ENCODE results near the gene SRRM5.
A peak's percentile ranks its signal among the peaks of the same experiment; 100 is the strongest.

Gene SRRM5

DNA sequence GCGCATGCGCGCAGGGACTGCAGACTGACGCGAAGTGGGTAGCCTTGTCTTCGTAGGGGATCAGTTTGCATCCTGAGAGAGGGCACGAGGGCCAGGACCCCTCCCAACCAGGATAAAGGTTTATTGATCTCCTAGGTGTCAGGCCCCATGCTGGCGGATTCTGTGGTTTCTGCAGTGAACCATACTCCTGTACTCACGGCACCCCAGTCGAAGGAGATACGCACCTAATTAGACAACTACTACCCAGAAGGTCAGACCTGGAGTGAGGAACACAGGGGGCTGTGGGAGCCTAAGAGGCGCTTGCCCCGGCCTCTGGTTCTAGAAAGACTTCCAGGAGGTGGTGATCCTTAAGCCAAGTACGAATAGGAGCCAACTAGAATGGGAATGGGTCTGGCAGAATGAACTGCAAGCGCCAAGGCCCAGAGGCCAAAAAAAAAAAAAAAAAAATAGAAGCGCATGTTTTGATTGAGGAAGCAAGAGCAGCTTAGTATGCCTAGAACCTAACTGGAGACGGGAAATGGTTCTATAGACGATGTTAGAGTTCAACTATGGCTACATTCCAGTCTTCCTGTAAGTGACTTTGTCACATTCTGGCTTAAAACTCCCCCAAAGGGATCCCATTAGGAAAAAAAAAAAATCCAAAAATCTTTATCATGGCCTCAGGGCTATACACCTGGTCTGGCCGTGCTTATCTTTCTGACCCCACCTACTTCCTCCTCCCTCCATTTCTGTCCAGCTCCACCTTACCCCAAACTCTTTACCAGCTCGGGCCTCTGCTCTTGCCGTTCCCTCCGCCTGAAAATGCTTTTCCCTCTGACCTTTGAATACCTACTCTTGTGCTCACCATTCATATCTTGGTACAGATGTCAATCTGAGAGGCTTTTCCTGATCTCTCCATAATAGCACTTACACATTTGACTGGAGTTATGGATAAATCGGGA is 8.4 kb downstream of the SRRM5 start:
- no peak for DNase-seq (ENCODE audit: extremely low spot score)
- ChIA-PET CTCF (interaction anchor here (0.6 kb wide), 2 partner anchors 22 to 160 kb away, joined by 4 read pairs; no protein-coding TSS in a partner anchor), POLR2A (interaction anchor here (0.6 to 1.0 kb wide), 2 partner anchors 8 to 17 kb away, joined by 4 to 5 read pairs; no protein-coding TSS in a partner anchor)
- TF ChIP-seq ZNF384 (IDR thresholded peaks at IDR 0.05) (0 out of 2 replicates have a peak, but pooled peaks have one; percentile 18), SUZ12 (IDR thresholded peaks at IDR 0.05) (no peak), FOXM1 (IDR thresholded peaks at IDR 0.05; ENCODE audit: borderline replicate concordance) (no peak)

DNA sequence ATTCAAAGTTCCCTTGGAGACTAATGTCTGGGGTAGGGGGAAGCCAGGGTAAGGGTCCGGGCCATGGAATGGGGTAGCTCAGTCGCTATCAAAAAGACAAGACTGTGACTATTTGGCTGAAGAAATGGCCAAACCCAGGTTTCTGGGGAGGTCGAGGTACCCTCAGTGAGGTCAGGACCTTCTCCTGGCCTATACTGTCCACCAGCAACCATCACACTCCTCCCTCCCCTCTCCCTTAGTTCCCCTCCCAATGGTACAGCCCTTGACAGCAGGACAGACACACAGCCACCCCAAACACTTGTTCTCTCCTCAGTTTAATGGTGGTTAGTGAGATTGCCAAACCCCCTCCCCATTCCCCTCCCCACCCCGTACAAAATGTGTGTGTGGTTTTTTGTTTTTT is 10.2 kb downstream of the SRRM5 start:
- DNase-seq (ENCODE audit: extremely low spot score) = no peak
- TF ChIP-seq L3MBTL2 (conservative IDR thresholded peaks at IDR 0.05) (no peak), FOXM1 (IDR thresholded peaks at IDR 0.05; ENCODE audit: borderline replicate concordance) (no peak), FOXK2 (IDR thresholded peaks at IDR 0.05) (no peak), TARDBP (IDR thresholded peaks at IDR 0.05) (no peak), ARNT (IDR thresholded peaks at IDR 0.05) (no peak), CTBP1 (IDR thresholded peaks at IDR 0.05; ENCODE audit: borderline replicate concordance) (no peak), SUZ12 (IDR thresholded peaks at IDR 0.05) (no peak), FOXA1 (IDR thresholded peaks at IDR 0.05) (no peak), BHLHE40 (IDR thresholded peaks at IDR 0.05; ENCODE audit: borderline replicate concordance) (no peak), ZNF384 (IDR thresholded peaks at IDR 0.05) (no peak), HDGF (IDR thresholded peaks at IDR 0.05; ENCODE audit: borderline replicate concordance) (no peak), LEF1 (IDR thresholded peaks at IDR 0.05; ENCODE audit: borderline replicate concordance) (no peak), ELF4 (IDR thresholded peaks at IDR 0.05) (no peak), NFRKB (IDR thresholded peaks at IDR 0.05) (no peak), SP1 (IDR thresholded peaks at IDR 0.05) (no peak)
- TF ChIP-seq, protein P1, sequence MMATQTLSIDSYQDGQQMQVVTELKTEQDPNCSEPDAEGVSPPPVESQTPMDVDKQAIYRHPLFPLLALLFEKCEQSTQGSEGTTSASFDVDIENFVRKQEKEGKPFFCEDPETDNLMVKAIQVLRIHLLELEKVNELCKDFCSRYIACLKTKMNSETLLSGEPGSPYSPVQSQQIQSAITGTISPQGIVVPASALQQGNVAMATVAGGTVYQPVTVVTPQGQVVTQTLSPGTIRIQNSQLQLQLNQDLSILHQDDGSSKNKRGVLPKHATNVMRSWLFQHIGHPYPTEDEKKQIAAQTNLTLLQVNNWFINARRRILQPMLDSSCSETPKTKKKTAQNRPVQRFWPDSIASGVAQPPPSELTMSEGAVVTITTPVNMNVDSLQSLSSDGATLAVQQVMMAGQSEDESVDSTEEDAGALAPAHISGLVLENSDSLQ (IDR thresholded peaks at IDR 0.05) = no peak
- ChIA-PET CTCF (no interaction called here), POLR2A (no interaction called here)

DNA sequence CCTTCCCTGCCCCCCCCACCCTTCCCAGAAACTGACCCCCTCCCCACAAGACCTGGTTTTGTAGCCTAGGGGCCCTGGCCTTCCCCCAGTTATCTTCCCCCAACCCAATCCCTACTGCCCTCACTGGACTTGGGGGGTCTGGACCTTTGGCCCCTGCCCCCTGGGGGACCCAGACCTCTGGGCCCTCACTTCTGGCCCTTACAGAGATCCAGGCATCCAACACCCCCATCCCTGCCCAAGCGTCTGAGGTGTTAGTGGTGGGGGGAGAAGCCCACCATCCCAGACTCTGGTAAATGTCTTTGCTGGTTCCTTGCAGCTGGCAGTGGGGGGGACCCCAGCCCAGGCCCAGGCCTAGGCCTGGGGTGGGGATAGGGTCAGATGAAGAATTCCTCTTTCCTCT is 11.1 kb downstream of the SRRM5 start:
- no peak for DNase-seq (ENCODE audit: extremely low spot score)
- TF ChIP-seq CTBP1 (IDR thresholded peaks at IDR 0.05; ENCODE audit: borderline replicate concordance) (no peak), SP1 (IDR thresholded peaks at IDR 0.05) (no peak), ARNT (IDR thresholded peaks at IDR 0.05) (no peak), SUZ12 (IDR thresholded peaks at IDR 0.05) (no peak), L3MBTL2 (conservative IDR thresholded peaks at IDR 0.05) (no peak), HDGF (IDR thresholded peaks at IDR 0.05; ENCODE audit: borderline replicate concordance) (no peak), BHLHE40 (IDR thresholded peaks at IDR 0.05; ENCODE audit: borderline replicate concordance) (no peak), ZNF384 (IDR thresholded peaks at IDR 0.05) (no peak), ELF4 (IDR thresholded peaks at IDR 0.05) (no peak), TARDBP (IDR thresholded peaks at IDR 0.05) (no peak), LEF1 (IDR thresholded peaks at IDR 0.05; ENCODE audit: borderline replicate concordance) (no peak)
- TF ChIP-seq, protein P1 (IDR thresholded peaks at IDR 0.05) = no peak
- ChIA-PET POLR2A (no interaction called here), CTCF (no interaction called here)

DNA sequence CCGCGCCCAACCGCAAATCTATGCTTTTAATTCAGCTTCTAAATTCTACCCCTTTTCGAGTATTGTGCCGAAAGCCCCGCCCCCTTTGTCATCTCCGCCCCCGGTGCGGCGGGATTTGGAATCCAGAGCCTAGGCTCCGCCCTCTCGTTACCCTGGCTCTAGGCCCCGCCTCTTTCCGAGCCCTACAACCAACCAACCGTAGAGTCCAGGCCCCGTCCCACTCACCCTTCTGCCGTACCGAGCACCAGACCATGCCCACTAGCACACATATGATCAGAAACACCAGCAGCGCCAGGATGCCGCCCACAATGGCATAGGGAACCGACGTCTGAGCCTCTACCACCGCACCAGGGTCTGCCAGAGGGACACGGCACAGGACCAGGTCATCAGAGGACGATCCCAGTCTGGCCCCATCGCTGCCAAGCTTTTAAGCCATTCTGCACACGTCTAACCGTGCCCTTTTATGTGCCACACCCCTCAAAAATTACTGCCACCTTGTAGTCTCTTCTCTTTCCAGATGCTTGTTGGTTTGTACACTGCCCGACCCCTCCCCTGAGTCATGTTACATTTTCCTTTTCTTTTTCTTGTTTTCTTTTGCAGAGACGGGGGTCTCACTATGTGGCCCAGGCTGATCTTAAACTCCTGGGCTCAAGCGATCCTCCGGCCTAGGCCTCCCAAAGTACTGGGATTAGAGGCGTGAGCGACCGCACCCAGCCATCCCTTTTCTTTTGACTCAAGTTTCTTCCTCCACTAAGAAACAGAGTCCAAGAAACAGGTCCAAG is 12.2 kb downstream of the SRRM5 start:
- POLR2A ChIA-PET = no interaction called here
- CTCF ChIA-PET = no interaction called here
- peak; percentile 48 for DNase-seq (ENCODE audit: extremely low spot score)
- TF ChIP-seq BHLHE40 (IDR thresholded peaks at IDR 0.05; ENCODE audit: borderline replicate concordance) = no peak
- no peak for TF ChIP-seq CTBP1 (IDR thresholded peaks at IDR 0.05; ENCODE audit: borderline replicate concordance)
- no peak for TF ChIP-seq FOXA1 (IDR thresholded peaks at IDR 0.05)
- TF ChIP-seq SUZ12 (IDR thresholded peaks at IDR 0.05) = no peak
- TF ChIP-seq TARDBP (IDR thresholded peaks at IDR 0.05) = no peak

DNA sequence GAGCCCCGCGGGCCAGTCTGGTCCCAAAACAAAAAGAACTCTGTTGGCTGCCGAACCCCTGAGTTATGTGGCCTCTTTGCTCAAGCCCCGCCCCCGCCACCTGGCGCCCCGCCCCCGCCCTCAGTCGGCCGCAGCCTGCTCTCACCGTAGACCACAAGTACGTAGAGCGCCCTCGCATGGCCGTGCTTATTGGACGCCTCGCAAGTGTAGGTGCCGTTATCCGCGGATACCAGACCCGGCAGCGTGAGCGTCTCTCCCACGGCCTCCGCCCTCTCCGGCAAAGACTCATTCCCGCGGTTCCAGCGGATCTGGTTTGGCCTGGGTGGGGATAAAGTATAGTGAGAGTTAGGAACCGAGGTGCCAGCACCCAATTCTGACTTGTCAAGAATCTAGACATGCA is 13.0 kb downstream of the SRRM5 start:
- CTCF ChIA-PET = no interaction called here
- TF ChIP-seq FOXA1 (IDR thresholded peaks at IDR 0.05) (no peak), NFRKB (IDR thresholded peaks at IDR 0.05) (no peak), ZNF384 (IDR thresholded peaks at IDR 0.05) (no peak), L3MBTL2 (conservative IDR thresholded peaks at IDR 0.05) (no peak), SUZ12 (IDR thresholded peaks at IDR 0.05) (no peak), TARDBP (IDR thresholded peaks at IDR 0.05) (no peak), HDGF (IDR thresholded peaks at IDR 0.05; ENCODE audit: borderline replicate concordance) (no peak), LEF1 (IDR thresholded peaks at IDR 0.05; ENCODE audit: borderline replicate concordance) (no peak), ARNT (IDR thresholded peaks at IDR 0.05) (no peak), CTBP1 (IDR thresholded peaks at IDR 0.05; ENCODE audit: borderline replicate concordance) (no peak)
- TF ChIP-seq, protein P1 (IDR thresholded peaks at IDR 0.05) = no peak
- POLR2A ChIA-PET = no interaction called here
- no peak for DNase-seq (ENCODE audit: extremely low spot score)
